ENCODE data around the gene C10orf105.

Gene C10orf105

DNA sequence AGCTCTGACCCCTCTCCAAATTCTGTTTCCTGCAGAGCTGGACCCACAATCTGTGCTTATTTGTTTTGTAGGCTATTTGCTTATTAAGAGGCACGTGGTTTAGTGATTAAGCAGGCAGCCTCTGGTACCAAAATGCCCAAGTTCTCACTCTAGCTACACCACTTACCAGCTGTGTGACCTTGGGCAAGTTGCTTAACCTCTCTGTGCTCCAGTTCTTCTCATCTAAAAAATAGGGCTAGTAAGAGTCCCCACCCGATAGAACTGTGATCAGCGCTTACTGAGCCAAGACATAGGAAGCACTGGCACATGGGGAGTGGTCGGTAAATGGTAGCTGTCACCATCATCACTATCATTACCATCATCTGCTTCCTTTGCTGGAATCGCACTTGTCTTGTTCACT lies 20.8 kb downstream of the C10orf105 start:
- DNase-seq (ENCODE audit: low read depth, low spot score): no peak

DNA sequence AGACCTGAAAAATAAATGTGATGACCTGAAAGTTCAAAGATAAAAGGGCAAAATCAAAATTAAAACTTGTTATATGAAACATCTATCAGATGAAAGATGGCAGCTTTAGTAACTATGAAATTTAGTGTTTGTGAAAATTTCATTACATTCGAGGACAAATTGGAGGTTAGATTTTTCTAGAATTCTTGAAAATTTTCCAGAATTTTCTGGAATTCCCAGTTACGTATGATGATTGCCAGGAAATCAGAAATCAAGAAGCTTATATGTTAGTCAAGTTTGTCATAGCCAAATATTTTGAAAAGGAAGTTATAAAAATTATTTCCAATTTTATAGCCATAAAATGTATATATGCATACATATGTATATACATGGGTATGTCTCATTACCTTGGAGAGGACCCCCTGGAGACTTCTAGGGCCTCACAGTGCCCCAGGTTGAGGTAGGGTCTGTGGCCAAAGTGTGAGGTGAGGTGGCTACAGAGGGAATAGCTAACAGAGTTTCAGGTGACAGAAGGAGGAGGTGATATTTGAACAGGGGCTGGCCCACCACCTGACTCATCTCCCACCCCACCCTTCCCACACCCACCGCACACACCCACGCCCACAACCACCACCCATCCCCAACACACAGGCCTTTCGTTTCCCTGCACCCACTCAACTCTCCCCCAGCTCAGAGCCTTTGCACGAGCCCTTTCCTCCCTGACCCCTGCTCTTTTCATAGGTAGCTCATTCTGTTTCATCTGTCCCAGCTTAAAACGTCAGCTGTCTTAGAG lies 21.5 kb downstream of the C10orf105 start:
- no peak for DNase-seq (ENCODE audit: low read depth, low spot score)

DNA sequence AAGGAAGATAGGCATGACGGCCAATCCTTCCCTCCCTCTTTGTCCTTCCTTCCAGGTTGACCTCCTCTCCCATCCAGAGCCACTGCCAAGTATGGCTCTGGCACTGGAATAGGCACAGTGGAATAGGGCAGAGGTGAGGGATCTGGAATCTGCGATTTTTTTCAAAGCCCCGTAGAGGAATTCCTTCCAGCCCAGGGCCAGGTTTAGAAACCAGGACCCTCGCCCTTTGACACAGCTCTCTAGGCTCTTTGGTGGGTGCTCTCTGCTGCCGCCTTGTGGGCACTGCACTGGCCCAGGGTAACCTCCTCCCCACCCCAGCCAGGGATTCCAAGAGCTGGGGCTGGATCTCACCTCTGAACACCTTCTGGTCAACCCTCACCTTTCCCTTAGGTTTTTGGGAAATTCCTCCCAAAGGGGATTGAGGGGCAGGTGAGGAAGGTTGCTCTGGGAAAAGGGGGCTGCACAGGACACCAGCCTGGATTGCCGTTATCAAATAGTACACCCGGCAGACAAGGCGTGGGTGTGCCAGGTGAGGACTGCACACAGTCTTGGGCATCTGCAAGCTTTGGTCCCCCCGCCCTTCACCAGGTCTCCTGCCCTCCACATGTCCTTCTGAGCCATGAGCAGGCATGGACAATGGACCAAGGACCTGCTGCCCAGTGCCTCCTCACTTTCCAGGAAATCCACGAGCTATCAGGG lies 22.8 kb downstream of the C10orf105 start:
- peak; percentile 92 for DNase-seq (ENCODE audit: low read depth, low spot score)

DNA sequence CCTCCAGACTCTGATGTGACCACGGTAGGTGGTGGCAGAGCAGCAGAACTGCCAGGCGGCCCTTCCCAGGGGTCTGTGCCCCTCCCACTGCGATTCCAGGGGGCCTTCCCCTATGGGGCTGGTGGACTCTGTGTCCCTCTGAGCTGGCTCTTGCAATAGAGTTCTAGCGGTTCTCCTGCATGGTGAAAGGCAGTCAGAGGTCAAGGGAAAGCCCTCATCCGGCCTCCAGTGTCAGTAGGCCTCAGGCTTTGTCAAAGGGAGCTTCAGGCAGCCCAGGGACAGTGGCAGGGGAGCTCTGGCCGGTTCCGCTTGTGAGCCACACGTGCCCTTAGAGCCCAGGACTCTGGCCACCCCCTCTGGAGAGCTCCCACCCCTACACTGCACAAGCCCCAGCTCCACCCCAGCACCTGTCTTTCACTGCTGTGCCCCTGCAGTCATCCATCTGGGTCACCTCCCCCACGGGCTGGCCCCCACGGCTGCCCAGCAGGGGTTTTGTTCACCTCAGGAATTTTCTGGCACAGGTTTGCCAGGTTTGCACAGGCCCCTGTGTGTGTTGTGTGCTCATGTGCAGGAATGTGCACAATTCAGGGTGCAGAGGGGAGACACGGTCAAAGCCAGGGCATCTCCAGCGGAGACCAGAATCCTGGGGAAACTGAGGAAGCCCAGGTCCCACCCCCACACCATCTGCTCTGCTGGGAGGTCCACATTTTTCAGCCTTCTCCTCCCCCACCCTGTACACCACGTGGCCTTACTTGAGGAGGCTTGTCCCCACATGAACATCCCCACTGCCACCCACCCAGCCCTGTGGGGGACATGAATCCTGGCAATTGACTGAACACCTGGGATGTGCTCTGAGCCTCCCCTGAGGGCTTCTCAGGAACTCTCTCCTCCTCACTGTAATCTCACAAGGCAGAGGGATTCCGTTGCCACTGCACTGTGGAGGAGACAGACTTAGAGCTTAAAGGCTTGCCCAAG lies 23.8 kb downstream of the C10orf105 start:
- no peak for DNase-seq (ENCODE audit: low read depth, low spot score)

DNA sequence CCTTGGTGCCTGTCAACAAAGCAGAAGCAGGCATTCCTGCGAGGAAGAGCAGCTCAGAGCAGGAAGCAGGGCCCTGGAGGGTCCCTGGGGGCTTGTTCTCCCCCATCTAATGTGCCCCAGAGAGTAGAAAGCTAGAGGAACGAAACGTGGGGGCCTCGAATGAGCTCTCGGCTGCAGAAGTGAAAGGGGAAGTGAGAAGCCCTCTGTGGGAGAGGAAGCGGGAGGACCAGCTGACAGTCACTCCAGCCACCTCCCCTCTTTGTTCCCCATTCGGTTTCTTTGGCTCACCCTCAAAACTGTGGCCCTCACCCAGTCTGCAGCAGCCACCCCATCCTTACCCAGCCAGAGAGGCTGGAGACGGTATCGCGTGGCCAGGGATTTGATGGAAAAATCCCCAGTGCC lies 25.0 kb downstream of the C10orf105 start:
- DNase-seq (ENCODE audit: low read depth, low spot score): no peak

DNA sequence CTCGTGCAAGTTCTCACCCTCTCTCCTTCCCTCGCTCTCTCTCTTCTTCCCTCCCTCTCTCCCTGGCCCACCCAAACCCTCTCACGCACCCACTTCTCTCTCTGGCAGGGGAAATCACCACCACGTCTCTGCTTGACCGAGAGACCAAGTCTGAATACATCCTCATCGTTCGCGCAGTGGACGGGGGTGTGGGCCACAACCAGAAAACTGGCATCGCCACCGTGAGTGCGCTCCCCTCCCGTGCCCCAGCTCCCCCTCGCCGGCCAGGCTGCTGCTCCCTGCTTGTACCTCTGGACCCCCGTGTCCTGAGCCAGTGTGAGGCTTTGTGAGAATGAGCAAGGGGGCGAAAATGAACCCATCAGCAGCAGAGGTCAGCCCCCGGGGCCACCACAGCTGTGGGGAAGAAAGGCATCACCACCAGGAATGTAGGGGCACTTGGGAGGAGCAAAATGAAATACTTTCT lies 25.5 kb downstream of the C10orf105 start:
- DNase-seq (ENCODE audit: low read depth, low spot score): no peak

DNA sequence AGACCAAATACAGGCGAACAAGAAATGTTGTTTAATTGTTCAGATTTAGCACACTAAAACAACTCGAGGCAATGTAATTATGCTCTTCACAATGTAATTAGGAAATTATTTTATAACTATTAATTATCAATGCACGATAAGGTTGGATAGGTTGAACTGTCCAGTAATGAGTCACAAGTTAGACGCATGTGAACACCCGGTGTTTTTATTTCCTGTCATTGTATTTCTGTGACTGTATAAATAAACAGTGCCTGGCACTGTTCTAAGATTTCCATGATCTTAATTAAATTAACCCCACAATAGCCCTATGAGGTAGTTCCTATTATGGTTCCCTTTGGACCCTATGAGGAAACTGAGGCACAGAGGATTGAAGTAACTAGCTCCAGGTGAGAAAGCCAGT lies 26.2 kb downstream of the C10orf105 start:
- no peak for DNase-seq (ENCODE audit: low read depth, low spot score)

DNA sequence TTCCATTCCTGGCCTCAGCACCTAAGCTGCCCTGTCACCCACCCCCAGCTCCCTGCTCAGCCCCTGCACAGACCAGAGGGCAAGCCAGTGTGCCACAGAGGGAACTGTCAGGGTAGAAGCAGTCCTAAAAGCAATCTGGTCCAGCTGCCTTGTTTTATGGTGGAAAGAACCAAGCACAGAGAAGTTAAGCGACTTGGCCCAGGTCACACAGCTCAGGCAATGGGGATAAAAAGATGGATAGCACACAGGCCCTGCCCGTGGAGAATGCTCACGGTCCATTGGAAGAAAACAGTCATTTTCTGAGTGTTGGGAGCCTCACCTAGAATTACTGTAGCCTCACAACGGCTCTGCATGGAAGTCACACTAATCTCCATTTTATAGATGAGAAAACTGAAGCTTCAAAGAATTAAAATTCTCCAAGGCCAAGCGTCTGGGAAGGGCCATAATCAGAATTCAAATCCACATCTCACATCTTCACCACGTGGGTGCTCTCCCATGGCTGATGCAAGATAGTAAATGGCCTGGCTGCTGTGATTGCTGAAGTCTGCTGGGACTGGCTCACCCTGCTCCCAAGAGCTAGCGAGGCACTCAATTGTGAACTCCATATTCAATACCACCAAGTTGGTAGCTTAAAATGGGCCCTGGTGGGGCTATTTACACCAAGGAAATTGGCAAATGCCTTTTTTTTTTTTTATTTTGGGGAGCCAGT lies 26.8 kb downstream of the C10orf105 start:
- DNase-seq (ENCODE audit: low read depth, low spot score): no peak

DNA sequence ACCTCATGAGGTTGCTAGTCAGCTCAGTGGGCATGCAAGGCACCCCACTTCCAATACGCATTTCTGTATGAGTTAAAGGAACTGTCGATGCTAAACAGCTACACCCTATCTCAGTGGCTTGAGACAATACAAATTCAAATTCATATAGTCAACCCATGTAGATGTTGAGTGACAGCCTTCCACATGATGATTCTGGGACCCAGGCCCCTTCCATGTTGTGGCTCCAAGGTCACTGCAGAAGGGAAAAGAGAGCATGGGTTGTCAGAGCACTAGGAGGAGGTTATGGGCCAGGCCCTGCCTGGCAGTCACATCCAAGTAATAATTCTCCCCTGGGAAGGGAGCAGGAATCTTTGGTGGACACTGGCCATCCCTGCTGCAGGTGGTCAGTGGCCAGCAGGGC lies 28.2 kb downstream of the C10orf105 start:
- DNase-seq (ENCODE audit: low read depth, low spot score): no peak

DNA sequence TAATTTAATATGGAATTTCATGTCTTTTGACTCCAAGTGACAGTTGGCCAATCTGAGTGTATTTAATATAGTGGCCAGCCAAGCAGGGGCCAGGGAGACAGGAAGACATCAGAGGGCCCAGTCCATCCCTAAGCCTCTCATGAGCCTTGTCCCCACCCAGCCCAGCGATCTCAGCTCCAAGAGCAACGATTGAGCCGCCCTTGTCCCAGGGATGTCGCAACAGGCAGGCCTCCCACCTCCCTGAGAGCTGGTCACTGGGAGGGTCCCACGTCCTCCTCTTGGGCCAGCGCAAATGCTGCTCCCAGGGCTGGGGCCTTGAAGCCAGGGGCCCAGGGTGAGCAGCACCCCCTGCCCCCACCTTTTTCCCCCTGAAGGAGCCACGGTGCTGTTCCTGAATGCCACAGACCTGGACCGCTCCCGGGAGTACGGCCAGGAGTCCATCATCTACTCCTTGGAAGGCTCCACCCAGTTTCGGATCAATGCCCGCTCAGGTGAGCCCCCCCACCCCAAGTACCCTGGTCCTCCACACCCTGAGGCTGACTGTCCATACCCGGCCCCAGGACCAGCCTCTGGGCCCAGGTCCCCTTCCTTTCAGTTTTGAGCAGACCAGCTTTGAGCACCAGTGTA lies 29.4 kb downstream of the C10orf105 start:
- DNase-seq (ENCODE audit: low read depth, low spot score): no peak

DNA sequence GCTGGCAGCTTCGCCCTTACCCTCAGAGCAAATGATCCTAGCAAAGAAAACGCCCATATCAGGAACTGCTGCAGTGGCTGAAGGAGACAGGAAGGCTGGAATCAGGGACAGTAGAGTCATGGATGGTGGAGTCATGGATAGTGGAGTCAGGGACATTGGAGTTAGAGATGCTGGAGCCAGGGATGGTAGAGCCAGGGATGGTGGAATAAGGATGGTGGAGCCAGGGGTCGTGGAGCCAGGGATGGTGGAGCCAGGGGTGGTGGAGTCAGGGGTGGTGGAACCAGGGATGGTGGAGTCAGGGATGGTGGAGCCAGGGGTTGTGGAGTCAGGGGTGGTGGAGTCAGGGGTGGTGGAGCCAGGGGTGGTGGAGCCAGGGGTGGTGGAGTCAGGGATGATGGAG lies 31.3 kb downstream of the C10orf105 start:
- no peak for DNase-seq (ENCODE audit: low read depth, low spot score)

DNA sequence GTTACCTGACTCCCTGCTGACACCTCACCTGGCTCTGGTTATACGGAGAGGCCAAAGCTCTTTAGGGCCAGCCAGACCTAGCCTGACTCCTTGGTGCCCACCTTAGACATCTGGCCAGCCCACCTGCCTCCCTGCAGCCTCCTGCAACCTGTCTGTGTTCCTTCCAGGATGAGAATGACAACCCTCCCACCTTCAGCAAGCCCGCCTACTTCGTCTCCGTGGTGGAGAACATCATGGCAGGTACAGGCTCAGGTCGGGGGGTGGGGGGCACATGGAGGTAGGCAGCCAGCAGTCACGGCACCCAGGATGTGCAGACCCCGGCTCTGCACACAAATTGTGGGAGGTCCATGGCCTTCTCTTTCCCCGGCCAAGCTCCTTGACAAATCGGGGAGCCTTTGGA lies 32.1 kb downstream of the C10orf105 start:
- DNase-seq (ENCODE audit: low read depth, low spot score): no peak

DNA sequence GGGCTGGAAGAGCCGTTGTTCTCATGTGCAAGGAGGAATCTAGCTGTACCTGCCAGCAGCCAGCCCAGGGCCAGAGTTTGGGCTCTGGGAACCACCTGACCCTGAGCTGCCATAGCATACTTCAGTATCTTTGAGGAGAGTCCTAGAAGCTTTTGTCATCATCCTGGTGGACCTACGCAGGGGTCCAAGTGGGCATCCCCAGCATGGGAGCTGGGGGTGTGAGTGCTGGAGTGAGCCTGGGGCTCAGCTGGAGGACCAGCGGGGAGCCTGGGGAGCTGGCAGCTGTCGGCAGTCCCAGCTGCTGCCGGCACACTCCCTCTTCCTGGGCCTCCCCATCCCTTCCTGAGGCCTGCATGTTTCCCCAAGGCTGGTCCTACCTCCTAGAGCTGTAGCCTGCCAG lies 32.5 kb downstream of the C10orf105 start:
- no peak for DNase-seq (ENCODE audit: low read depth, low spot score)

DNA sequence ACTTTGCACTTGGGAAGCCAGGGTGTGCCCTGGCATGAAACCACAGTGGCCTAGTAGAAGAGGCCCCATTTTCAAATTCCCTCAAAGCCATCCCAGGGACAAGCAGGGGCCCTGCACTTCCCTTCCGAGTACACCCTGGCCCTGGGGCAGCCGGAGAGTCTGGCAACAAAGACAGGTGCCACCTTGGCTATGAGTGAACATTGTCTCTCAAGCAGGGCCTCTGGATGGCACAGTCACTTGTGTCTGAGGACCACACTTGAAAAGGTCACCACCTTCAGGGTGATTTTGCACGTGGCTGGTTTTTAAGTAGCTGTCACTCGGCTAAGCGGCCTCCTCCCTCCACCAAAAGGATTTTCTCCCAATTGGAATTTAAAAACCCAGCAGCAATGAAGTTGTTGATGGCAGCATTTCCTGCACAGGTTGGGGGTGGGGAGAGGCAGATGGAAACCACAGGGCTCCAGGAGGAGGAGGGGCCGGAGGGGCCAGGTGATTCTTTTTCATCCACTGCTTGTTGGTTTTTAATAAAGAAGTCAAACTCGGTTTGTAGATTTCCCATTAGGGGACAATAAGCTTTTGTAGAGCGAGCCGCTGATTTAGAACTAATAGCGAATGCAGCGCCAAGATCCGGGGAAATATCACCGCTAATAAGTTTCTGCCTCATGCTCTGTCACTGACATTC lies 33.9 kb downstream of the C10orf105 start:
- no peak for DNase-seq (ENCODE audit: low read depth, low spot score)

DNA sequence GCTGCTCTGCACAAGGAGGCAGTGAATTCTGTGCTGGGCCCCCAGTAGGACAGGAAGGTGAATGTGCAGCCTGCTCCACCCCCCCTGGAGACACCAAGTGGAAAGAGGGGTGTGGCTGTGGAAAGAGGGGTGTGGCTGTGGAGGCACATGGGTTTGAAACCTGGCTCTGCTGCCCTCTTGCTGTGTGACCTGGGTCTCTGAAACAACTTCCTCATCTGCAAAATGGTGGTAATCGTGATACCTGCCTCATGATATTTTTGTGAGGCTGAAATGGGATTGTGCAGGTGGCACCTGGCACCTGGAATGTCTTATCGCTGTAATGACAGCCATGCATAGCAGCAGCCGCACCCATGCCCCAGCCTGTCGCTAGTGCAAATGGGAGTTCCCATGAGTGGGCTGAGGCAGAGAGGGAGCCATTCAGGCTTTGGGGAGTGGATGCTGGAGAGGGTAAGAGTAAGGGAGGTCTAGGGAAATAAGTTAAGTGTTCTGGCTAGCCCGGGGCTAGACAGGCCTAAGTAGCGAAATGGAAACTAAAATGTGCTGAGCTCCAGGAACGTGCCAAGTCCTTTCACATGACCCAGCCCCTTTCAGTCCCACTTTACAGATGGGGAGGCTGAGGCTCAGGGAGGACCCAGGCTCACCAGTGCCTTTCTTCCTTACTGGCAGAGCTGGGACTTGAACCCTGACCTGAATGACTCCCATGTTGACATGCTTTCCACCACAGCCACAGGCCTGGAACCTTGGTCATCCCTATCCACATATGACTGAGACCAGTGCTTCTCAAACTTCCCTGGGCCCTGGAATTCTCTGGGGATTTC lies 35.0 kb downstream of the C10orf105 start:
- DNase-seq (ENCODE audit: low read depth, low spot score): no peak

DNA sequence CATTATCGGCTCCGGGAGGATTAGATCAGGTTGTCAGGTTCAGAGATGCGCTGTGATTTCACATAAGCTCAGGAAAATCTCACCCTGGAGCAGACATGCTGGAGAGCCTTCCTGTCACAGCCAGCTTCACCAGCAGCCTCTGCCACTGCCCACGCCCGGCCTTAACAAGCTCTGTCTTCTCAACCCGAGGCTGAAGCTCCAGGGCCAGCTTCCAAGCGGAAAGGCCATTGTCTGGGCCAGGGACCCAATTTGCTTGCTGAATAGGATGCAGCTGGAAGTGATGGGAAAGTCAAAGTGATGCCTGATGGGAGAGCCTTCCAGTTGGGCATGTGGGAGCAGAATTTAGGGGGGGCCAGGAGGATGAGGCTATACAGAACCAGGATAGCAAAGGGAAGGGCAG lies 36.3 kb downstream of the C10orf105 start:
- DNase-seq (ENCODE audit: low read depth, low spot score): no peak

DNA sequence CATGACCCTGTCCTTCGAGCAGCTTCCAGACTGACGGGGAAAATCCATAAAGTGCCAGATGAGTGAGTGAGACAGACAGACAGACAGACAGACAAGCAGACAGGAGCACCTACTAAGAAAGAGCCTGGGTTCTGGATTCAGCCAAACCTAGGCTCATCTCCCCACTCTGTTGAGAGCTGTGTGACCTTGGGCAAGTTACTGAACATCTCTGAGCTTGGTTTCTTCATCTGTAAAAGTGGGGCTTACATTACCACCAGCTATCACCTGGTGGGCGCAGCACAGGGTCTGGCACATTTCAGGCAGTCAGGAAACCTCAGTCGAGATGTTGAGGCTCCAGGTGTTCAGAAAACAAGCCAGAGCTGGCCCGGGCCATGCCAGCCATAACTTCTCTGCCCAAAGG lies 37.6 kb downstream of the C10orf105 start:
- no peak for DNase-seq (ENCODE audit: low read depth, low spot score)

DNA sequence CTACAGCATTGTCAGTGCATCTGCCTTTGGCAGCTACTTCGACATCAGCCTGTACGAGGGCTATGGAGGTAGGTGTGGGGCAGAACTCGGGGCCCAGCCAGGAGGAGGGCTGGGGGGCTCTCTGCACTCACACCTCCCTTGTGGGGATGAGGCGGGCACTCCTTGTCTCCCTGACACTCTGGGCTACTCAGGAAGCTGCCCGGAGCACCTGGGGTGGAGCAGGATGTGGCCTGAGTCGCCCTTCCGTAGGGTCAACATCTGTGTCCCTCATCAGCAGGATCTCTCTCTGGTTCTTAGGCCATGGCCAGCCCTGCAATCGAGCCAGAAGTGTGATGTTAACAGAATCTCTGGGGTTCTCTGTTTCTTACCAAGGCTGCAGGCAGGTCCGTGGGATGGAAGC lies 40.2 kb downstream of the C10orf105 start:
- DNase-seq (ENCODE audit: low read depth, low spot score): no peak

DNA sequence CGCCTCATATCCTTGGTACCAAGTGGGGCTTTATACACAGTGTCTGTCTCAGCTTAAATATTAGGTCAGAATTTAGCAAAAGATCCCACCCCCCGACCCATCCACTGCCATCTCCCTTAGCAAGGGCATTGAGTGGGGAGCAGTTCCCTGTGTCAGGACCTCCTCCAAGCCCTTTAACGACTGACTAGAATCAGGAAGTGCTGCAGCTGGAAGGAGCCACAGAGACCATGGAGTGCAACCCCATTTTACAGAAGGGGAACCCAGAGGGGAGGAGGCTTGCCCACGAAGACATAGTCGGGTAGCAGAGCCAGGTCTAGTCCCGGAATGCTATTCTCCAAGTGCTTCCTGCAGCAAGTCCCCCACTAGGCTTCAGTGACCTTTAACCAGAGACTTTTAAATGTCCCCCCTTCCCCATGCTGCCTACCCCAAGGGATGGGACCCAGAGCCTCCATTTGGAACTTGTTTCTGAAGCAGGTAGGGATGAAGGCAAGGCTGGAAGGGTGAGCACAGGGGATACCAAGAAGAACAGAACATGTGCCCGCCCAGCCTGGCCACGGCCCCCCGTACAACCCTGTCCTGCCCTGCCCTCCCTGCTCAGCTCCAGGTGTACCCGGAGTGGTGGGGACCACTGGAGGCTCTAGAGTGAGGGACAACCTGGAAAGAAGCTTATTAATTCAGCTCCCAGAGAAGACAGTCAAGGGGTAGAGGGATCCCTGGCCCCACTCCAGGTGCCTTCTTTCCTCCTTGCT lies 41.3 kb downstream of the C10orf105 start:
- DNase-seq (ENCODE audit: low read depth, low spot score): no peak

Data from ELF-1 (cell line).